Cardiac muscle cell (in vitro differentiated cells and primary cell): ENCODE data around the gene MARCHF9. TPM values are rescaled to one million over a fixed set of nuclear protein-coding genes. Genes with fewer than 3 reads are reported as not detected.

Experiments used
- DNase-seq, 2 donors: peaks; one replicate each; pipeline versions ENCODE4 v3.0.0 to v3.0.0-alpha.2; 2010 to 2017; ENCODE audit warnings: low read depth in 1 of 2, low spot score in 1 of 2
- H3K27ac ChIP-seq: fragments of 200-600 bp; sonication (generic); 2 replicates; pipeline ENCODE4 v1.5.1; 2016
- H3K27me3 ChIP-seq: fragments of 200-600 bp; sonication (generic); 2 replicates; pipeline ENCODE4 v1.6.0; 2016; ENCODE audit warnings: control low read depth
- H3K36me3 ChIP-seq: fragments of 200-600 bp; sonication (generic); 2 replicates; pipeline ENCODE4 v1.5.1; 2016; ENCODE audit warnings: control low read depth
- H3K4me1 ChIP-seq: fragments of 200-600 bp; sonication (generic); 2 replicates; pipeline ENCODE4 v1.8.1; 2017; ENCODE audit warnings: low read depth, mild to moderate bottlenecking, mixed run types
- H3K4me3 ChIP-seq: fragments of 200-600 bp; sonication (generic); 2 replicates; pipeline ENCODE4 v1.5.1; 2016; ENCODE audit warnings: mild to moderate bottlenecking
- H3K9me3 ChIP-seq: fragments of 200-600 bp; sonication (generic); 2 replicates; pipeline ENCODE4 v1.5.1; 2017; ENCODE audit warnings: low read depth, mild to moderate bottlenecking, control low read depth
- CTCF ChIP-seq: IDR thresholded peaks from 2 replicates; pipeline ENCODE4 v1.5.1; 2012; ENCODE audit warnings: low read depth, mild to moderate bottlenecking, low read length
- polyA plus RNA-seq: library from polyadenylated mRNA; unstranded; fragments of >200 nt; fragmentation: Nextera tagmentation; extraction: Ambion mirVana; gene quantifications from 2 replicates; pipeline ENCODE4 v1.2.1, GENCODE V29; 2016
- total RNA-seq: library from RNA; depleted of rRNA; stranded (reverse); fragments of >200 nt; gene quantifications from 2 replicates; pipeline ENCODE4 v1.2.3, GENCODE V29; 2016

MARCHF9 gene
- total and polyA plus RNA-seq, 2 experiments from 2014 or later = 9.0 to 21.9 TPM

- H3K36me3 ChIP-seq = peaks cover 1% of the 10 kb centered on the region
- no peaks in the 10 kb centered on the region for H3K4me1 ChIP-seq
- no peaks in the 10 kb centered on the region for H3K9me3 ChIP-seq
- no peak for DNase-seq
- H3K27me3 ChIP-seq = peaks cover 67% of the 10 kb centered on the region
- TF ChIP-seq CTCF = no peak
- H3K27ac ChIP-seq = no peak overlapping the region
- no peak overlapping the region for H3K4me3 ChIP-seq
Observed at GRCh38 chr12:57763881-57764661, 9.2 kb downstream of the MARCHF9 start.

- H3K36me3 ChIP-seq = no peaks in the 10 kb centered on the region
- H3K4me3 ChIP-seq = no peak overlapping the region
- no peaks in the 10 kb centered on the region for H3K9me3 ChIP-seq
- no peak for DNase-seq
- peaks cover 67% of the 10 kb centered on the region for H3K27me3 ChIP-seq
- no peak overlapping the region for H3K27ac ChIP-seq
- no peaks in the 10 kb centered on the region for H3K4me1 ChIP-seq
- no peak for TF ChIP-seq CTCF
Observed at GRCh38 chr12:57764662-57765002, 9.7 kb downstream of the MARCHF9 start.

DNA sequence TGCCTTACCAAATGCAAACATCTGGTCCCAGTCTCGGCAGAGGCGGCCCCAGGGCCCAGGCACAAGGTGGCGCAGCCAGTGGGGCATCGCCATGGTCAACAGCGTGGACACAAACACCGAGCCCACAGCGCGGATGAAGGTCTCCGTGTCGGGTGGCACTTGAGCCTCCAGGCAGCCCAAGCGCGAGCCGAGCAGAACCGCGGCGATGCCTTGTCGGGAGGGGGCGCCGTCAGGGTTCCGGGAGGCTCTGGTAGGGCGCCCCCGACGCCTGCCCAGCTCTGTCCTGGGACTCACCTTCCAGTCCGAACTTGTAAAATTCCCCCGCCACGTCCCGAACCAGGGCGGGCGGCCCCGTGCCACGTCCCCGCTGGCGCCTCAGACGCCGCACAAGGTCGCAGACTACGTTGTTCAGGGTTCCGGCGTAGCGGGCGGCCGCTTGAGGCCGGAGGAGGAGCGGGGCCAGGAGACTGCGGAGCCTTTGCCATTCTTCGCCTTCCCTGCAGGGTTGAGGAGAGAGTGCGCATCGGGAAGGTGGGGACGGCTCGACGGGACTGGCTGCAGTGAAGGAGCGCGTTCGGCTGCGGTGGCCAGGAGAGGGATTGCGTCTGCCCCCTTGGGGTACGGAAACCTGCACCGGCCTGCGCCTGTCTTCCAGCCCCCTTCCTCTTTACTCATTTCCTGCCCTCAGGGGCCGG is 10.2 kb downstream of the MARCHF9 start:
- TF ChIP-seq CTCF = peak; percentile 47
- Histone ChIP-seq H3K4me3 (no peak overlapping the region), H3K27ac (no peak overlapping the region), H3K36me3 (no peaks in the 10 kb centered on the region), H3K4me1 (no peaks in the 10 kb centered on the region), H3K27me3 (peaks cover 67% of the 10 kb centered on the region), H3K9me3 (no peaks in the 10 kb centered on the region)
- DNase-seq = peak; percentile 36 to 37

- no peak overlapping the region for H3K27ac ChIP-seq
- no peaks in the 10 kb centered on the region for H3K9me3 ChIP-seq
- no peak for DNase-seq
- no peaks in the 10 kb centered on the region for H3K36me3 ChIP-seq
- no peaks in the 10 kb centered on the region for H3K4me1 ChIP-seq
- peak overlapping the region; percentile 9 for H3K4me3 ChIP-seq
- TF ChIP-seq CTCF = no peak
- H3K27me3 ChIP-seq = peaks cover 67% of the 10 kb centered on the region
Observed at GRCh38 chr12:57765698-57766463, 11.0 kb downstream of the MARCHF9 start.

DNA sequence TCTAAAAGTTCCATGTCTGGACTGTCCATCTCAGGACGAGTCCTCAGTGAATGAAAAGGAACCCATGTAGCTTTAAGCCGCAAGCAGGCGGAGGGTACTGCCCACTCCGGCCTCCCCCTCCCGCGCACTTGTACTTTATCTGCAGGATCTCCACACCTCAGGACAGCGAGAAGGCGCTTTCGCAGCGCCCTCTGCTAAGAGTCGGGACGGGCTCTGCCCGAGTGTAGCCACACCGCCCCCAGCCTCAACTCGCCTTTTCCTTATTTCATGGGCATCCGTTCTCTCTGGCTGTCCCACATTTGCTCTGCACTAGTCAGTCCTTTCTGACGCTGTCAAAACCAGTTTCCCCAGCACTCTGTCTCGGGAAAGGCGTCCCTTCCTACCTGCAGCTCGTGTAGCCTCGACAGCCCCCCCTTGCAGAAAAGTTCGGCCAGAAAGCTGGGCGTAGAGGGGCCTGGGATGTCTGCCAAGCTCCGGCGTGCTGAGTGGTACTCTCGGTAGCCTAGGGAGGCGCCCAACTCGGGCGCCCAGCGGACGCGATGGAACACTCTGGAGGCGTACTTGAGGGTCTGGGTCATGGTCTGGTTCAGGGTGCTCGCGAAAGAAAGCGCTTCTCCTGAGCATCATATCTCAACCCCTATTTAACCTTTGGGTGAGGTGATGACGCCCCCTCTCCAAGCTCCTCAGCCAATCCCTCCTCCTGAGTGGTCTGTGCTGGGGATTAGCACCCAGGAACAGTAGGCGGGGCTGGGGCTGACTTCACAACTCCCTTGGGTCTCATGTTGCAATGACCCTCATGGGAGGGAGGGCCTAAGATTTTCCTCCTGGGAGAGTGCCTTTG is 11.8 kb downstream of the MARCHF9 start, which contains the start of gene CYP27B1:
Gene CYP27B1, minus strand, starts transcription at position 615 of the 841 bp plus-strand sequence. Its CDS starts 37 bp downstream, at position 578.
- Histone ChIP-seq H3K27ac (no peak within 1 kb of the TSS), H3K4me1 (peaks cover 4% of the 10 kb centered on the region), H3K9me3 (no peaks in the 10 kb centered on the region), H3K4me3 (peak within 1 kb of the TSS; percentile 9), H3K27me3 (peaks cover 62% of the 10 kb centered on the region), H3K36me3 (no peaks in the 10 kb centered on the region)
- peak; percentile 14 for TF ChIP-seq CTCF
- peak; percentile 45 to 59 for DNase-seq
